ENCODE measurements around the gene NTHL1. TPM values are rescaled to one million over a fixed set of nuclear protein-coding genes. Genes with fewer than 3 reads are reported as not detected.
A peak's percentile ranks its signal among the peaks of the same experiment; 100 is the strongest.

Gene NTHL1
- total and polyA plus RNA-seq, 2 of the 13 experiments (the other 11 are each of a cell fraction or from before 2014, with no cell fraction given), result 47.5 to 64.9 TPM

- TF ChIP-seq ZNF407 (CRISPR knock-in tag; IDR thresholded peaks at IDR 0.05; ENCODE audit: not compliant biosample characterization), result peak; percentile 8
- 0 out of 2 replicates have a peak, but pooled peaks have one; percentile 29 for TF ChIP-seq MYPOP (CRISPR knock-in tag; IDR thresholded peaks at IDR 0.05)
- TF ChIP-seq MTERF4 (CRISPR knock-in tag; IDR thresholded peaks at IDR 0.05), result peak; percentile 87
- no peak for TF ChIP-seq AFF4 (CRISPR knock-in tag; IDR thresholded peaks at IDR 0.05)
- peak; percentile 57; the same call in 1 of the 2 replicates for TF ChIP-seq ZNF343 (CRISPR knock-in tag; IDR thresholded peaks at IDR 0.05)
- no peak; the same call in 1 of the 2 replicates for TF ChIP-seq THAP9 (CRISPR knock-in tag; IDR thresholded peaks at IDR 0.05; ENCODE audit: borderline replicate concordance)
- TF ChIP-seq HNRNPL (IDR thresholded peaks at IDR 0.05; ENCODE audit: low read depth, low read length), result peak; percentile 74; the same call in 1 of the 2 replicates
- TF ChIP-seq SRSF9 (IDR thresholded peaks at IDR 0.05; ENCODE audit: borderline replicate concordance, insufficient read depth, low read depth, low read length, poor library complexity, severe bottlenecking), result no peak
- TF ChIP-seq FOSL2 (CRISPR knock-in tag; IDR thresholded peaks at IDR 0.05), result peak; percentile 43; the same call in 1 of the 2 replicates
Measured at GRCh38 chr16:2047330-2048115, at the start of gene NTHL1, which contains the start of gene TSC2 (continued).
